Nucleus accumbens (tissue), 56 donors: ENCODE data around the gene ERFL.

Experiments
- DNase-seq, 56 donors: peaks; one replicate each; lab custom pipeline; 2025; lab: John Stamatoyannopoulos, UW

Gene ERFL

GRCh38 chr19:41928221-41928683 lies at the start of gene ERFL:
ERFL (minus strand) TSS chr19:41928449; CDS start chr19:41912919, 15,530 bp downstream.
- peak in 1 of 56 donors; percentile 21 for DNase-seq

GRCh38 chr19:41977916-41978315 lies 49.7 kb upstream of the ERFL start:
- no peak for DNase-seq

- no peak for DNase-seq
These were observed 46.4 kb upstream of the ERFL start for GRCh38 chr19:41974652-41975051.

- no peak for DNase-seq
These were observed 43.1 kb upstream of the ERFL start for GRCh38 chr19:41971363-41971762.

GRCh38 chr19:41969772-41970458 lies 41.7 kb upstream of the ERFL start:
- no peak for DNase-seq

- no peak for DNase-seq
These were observed 40.7 kb upstream of the ERFL start for GRCh38 chr19:41968751-41969595.

- no peak for DNase-seq
These were observed 39.0 kb upstream of the ERFL start for GRCh38 chr19:41967054-41967783.

- DNase-seq: no peak
These were observed 36.9 kb upstream of the ERFL start for GRCh38 chr19:41965106-41965505.

GRCh38 chr19:41960973-41961372 lies 32.7 kb upstream of the ERFL start:
- DNase-seq: no peak

- peak in 55 of 56 donors; percentile 60 to 96 (median 86) for DNase-seq
These were observed 31.1 kb upstream of the ERFL start, which contains the start of gene RABAC1 for GRCh38 chr19:41959056-41960053. RABAC1 (minus strand) TSS chr19:41959321; CDS start chr19:41959292, 29 bp downstream.

GRCh38 chr19:41958367-41959055 lies 30.3 kb upstream of the ERFL start:
- DNase-seq: peak in 42 of 56 donors; percentile 3 to 67 (median 28)

- DNase-seq: peak in 32 of 56 donors; percentile 2 to 61 (median 13)
These were observed 29.7 kb upstream of the ERFL start for GRCh38 chr19:41957838-41958366.

- no peak for DNase-seq
These were observed 29.1 kb upstream of the ERFL start for GRCh38 chr19:41957161-41957837.

- no peak for DNase-seq
These were observed 28.4 kb upstream of the ERFL start for GRCh38 chr19:41956621-41957020.

- no peak for DNase-seq
These were observed 27.3 kb upstream of the ERFL start for GRCh38 chr19:41955521-41955920.

GRCh38 chr19:41951686-41952172 lies 23.5 kb upstream of the ERFL start:
- DNase-seq: peak in 48 of 56 donors; percentile 9 to 86 (median 52)

GRCh38 chr19:41947091-41947490 lies 18.8 kb upstream of the ERFL start:
- DNase-seq: no peak
